ENCODE measurements around the gene PITPNM1.
"Not testable (repeated sequence)": the region's sequence is repeated elsewhere in the genome, so short reads cannot be mapped to it uniquely, and the experiment has no call there.

The PITPNM1 gene

GRCh38 chr11:67504950-67505581 is at the start of gene PITPNM1:
Gene PITPNM1, minus strand, starts transcription at chr11:67505363. Its CDS starts 1,183 bp downstream, at chr11:67504180.
- no peak for DNase-seq (ENCODE audit: low read depth)

GRCh38 chr11:67551697-67552096 is 46.5 kb upstream of the PITPNM1 start:
- not testable (repeated sequence) for DNase-seq (ENCODE audit: low read depth)

- DNase-seq (ENCODE audit: low read depth), result no peak
Measured at GRCh38 chr11:67551127-67551526, 46.0 kb upstream of the PITPNM1 start.

GRCh38 chr11:67548555-67549110 is 43.5 kb upstream of the PITPNM1 start:
- no peak for DNase-seq (ENCODE audit: low read depth)

DNA sequence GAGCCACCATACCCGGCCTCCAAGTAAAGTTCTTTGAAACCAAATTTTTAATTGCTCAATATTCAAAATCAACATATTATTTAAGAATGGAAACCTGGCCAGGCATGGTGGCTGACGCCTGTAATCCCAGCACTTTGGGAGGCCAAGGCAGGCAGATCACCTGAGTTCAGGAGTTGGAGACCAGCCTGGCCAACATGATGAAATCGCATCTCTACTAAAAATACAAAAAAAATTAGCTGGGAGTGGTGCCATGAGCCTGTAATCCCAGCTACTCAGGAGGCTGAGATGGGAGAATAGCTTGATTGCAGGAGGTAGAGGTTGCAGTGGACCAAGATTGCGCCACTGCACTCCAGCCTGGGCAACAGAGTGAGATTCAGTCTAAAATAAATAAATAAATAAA is 42.9 kb upstream of the PITPNM1 start:
- DNase-seq (ENCODE audit: low read depth), result not testable (repeated sequence)

- no peak for DNase-seq (ENCODE audit: low read depth)
Measured at GRCh38 chr11:67545280-67545679, 40.1 kb upstream of the PITPNM1 start.

GRCh38 chr11:67544616-67545242 is 39.6 kb upstream of the PITPNM1 start:
- no peak for DNase-seq (ENCODE audit: low read depth)

DNA sequence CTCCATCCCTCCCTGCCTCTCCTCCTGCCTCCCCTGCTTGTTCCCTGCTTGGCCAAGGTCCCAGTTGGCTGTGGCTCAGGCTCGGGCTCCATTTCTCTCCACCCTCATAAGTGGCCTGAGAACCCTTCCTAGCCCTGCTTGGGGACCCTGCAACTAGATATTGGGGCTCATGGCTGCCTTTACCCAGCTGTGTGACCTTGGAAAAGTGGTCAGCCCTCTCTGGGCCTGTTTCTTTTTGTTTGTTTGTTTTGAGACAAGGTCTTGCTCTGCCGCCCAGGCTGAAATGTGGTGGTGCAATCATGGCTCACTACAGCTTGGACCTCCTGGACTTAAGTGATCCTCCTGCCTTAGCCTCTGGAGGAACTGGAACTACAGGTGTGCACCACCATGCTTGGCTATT is 38.4 kb upstream of the PITPNM1 start:
- DNase-seq (ENCODE audit: low read depth), result no peak

GRCh38 chr11:67542971-67543370 is 37.8 kb upstream of the PITPNM1 start:
- no peak for DNase-seq (ENCODE audit: low read depth)

- no peak for DNase-seq (ENCODE audit: low read depth)
Measured at GRCh38 chr11:67542169-67542568, 37.0 kb upstream of the PITPNM1 start.

GRCh38 chr11:67541198-67541597 is 36.0 kb upstream of the PITPNM1 start:
- no peak for DNase-seq (ENCODE audit: low read depth)

- DNase-seq (ENCODE audit: low read depth), result no peak
Measured at GRCh38 chr11:67539550-67539949, 34.4 kb upstream of the PITPNM1 start.

DNA sequence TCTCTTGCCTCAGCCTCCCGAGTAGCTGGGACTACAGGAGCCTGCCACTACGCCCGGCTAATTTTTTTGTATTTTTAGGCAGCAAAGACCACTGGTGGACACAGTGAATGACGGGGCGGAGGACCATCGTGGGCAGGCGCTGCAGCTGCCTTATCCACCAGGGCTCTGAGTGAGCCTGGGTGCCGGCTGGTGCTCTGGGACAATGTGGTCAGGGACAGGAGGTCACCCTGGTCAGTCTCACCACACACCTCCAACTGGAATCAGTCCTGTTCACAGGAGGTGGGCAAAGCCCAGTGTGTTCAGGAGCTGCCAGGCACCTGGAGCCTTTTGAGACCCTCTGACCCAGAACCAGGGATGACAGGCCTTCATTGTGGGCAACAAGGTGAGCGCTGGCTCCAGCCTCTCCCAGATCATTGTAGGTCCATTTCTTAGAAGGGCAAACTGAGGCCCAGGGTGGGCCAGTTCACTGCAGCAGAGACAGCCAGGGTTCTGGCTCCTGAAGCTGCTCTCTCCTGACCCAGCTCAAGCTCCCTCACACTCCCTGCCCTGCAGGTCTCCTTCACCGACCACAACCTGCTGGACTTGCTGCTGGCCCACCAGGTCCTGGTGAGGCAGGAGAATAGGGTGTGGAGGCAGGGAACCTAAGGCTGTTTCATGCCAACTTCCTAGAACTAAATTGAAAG is 33.8 kb upstream of the PITPNM1 start:
- no peak for DNase-seq (ENCODE audit: low read depth)

- no peak for DNase-seq (ENCODE audit: low read depth)
Measured at GRCh38 chr11:67538306-67538705, 33.1 kb upstream of the PITPNM1 start.

DNA sequence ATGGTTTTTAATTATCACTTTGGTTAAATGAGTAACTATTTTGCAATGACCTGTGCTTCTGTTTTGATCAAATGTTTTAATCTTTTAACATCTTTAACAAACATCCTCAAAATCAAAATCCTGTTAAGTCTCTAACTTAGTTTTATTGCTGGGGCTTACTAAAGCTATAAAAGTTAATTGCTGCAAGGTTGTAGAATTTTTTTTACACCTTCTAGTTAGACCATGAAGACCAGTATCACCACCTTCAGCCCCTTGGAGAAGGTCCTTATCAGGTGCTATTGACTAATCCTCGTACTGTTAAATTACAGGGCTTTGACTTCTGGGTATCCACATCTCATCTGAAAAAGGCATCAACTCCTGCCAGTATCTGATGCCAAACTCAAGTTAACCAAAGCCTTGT is 30.4 kb upstream of the PITPNM1 start:
- no peak for DNase-seq (ENCODE audit: low read depth)

DNA sequence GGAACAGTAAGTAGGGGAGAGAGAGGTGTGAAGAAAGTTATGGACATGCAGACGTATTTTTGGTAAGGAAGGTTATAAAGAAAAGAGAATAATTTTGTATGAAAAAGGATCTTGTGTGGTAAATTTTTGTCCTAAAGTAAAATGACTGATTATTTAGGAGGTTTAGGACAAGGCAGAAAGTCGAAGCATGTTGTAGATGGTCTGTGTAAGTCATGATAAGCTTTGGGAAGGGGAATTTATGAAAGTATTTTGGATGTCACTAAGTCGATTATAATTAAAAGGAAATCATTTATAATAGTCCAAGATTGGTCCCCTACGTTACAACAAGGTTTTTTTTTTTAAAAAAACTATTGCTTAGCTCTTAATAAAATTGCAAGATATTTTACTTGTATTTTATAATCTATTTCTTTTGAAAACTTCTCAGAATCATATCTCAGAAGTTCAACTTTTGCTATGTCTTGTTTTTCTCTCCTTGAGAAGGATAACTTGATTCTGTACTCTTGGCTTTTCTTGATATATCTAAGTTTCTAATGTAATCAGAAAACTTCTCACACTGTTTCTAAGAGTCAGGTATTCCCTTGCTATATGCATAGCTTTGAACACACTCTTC is 29.0 kb upstream of the PITPNM1 start:
- peak; percentile 12 for DNase-seq (ENCODE audit: low read depth)

- DNase-seq (ENCODE audit: low read depth), result no peak
Measured at GRCh38 chr11:67532889-67533288, 27.7 kb upstream of the PITPNM1 start.

GRCh38 chr11:67530282-67530592 is 25.1 kb upstream of the PITPNM1 start:
- DNase-seq (ENCODE audit: low read depth), result no peak

DNA sequence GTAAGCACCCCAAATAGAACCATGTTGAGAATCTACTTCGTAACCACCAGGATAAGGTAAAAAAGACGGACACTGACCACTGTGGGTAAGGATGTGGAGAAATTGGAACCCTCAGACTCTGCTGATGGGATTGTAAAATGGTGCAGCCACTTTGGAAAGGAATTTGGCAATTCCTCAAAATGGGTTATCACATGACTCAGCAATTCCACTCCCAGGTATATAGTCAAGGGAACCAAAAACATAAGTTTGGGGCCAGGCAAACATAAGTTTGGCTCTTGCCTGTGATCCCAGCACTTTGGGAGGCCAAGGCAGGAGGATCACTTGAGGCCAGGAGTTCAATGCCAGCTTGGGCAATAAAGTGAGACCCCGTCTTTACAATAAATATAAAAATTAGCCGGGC is 23.2 kb upstream of the PITPNM1 start:
- DNase-seq (ENCODE audit: low read depth), result no peak

DNA sequence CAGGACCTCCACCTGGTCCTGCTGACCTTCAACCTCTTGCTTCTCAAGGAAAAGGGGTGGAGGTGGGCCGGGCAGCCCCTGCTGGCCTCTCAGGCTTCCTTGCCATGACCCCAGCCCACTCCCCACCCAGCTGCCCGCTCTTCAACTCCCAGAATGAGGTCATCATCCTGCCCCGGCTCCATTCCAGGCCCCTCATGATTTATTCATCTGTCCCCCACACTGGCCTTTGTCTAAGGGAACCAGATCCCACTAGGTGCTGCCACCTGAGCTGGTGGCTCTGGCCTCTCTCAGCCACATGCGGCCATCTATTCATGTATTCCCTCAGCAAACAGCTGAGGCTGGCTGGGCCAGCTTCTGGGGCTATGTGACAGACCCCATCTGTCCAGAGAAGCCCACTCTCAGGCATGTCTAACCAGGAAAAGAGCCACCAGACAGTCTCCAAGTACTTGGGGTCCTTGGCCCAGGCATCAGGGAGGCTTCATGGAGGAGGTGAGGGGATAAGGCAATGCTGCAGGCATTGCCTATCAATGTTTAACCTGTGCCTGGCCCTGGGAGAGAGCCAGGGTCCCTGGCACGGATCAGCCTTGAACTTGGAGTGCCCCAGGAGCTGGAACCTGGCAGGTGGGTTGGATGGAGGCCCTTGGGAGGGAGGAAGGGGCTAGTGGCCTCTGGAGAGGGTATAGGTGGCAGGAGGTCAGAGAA is 20.3 kb upstream of the PITPNM1 start:
- DNase-seq (ENCODE audit: low read depth), result no peak

- DNase-seq (ENCODE audit: low read depth), result no peak
Measured at GRCh38 chr11:67524480-67524808, 19.3 kb upstream of the PITPNM1 start.

All from CMK (cell line).